Measurements from ENCODE around the gene SH3PXD2A. TPM values are rescaled to one million over a fixed set of nuclear protein-coding genes. Genes with fewer than 3 reads are reported as not detected.

Gene SH3PXD2A
- total and polyA plus RNA-seq, 9 of the 15 experiments (the other 6 are each of a cell fraction or from before 2014, with no cell fraction given), result 0.41 to 9.3 (median 2.5) TPM

DNA sequence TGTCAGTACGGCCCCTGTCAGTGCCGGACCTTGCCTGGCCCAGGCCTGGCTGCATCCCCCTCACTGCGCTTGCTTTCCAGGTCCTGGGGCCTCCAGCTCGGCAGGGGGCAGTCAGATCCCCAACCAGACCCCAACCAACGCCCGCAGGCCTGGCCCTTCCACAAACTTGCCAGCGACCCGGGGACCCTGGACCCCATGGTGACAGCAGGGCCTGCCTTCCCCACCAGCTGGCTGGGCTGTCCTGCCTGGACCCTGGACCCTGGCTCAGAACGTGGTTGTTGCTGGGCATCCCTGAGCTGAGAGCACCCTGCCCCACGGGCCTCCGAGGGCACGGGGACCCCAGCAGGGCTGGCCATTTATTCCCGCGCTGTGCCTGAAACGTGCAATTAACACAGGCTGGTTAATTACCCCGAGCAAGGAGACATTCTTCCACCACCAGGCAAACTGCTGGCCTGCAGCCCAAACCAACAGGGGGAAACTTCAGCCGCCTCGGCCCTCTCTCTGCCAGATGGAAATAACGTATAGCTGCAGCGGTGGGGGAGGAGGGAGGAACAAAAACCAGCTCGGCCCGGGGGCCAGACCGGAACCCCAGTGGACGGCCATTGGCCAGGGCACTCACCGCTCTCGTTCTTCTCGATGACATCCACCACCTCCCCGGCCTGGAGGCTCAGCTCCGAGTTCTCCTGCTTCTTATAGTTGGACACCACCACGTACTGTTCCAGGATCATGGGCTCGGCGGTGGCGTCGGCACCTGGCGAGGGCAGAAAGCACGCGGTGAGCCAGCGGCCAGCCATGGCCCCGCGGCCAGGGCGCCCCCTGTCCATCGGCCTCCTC lies 194.8 kb downstream of the SH3PXD2A start:
- FAIRE-seq (no peak), ATAC-seq (no peak), DNase-seq (ENCODE audit: extremely low read depth in 1 of 4, low spot score in 3 of 4) (no peak)
- no peak overlapping the region for H3K4me2 ChIP-seq (ENCODE audit: insufficient read depth, low read length)
- no peak overlapping the region for H3K27ac ChIP-seq (ENCODE audit: extremely low read depth, low read depth, low read length)
- no TSS peak for BruUV-seq (replicated peaks)
- no peaks in the 10 kb centered on the region for H3K9me1 ChIP-seq (ENCODE audit: control insufficient read depth, insufficient read depth, low read length)
- no peak overlapping the region for H2AFZ ChIP-seq (ENCODE audit: low read depth, low read length)
- no peaks in the 10 kb centered on the region for H3K27me3 ChIP-seq (ENCODE audit: control insufficient read depth in 2 of 2, insufficient read depth in 2 of 2, low read length in 2 of 2)
- POLR2A ChIA-PET, result no interaction called here
- H3K36me3 ChIP-seq (ENCODE audit: control insufficient read depth, insufficient read depth, low read length), result peaks cover 19% of the 10 kb centered on the region; the same call in 2 of the 3 replicates
- WGBS (ENCODE audit: insufficient coverage, low coverage, missing lambda C conversion rate), result 94% methylated on average over 9 of the region's 42 CpGs
- H3K4me3 ChIP-seq, result no peak overlapping the region
- no peaks in the 10 kb centered on the region for H4K20me1 ChIP-seq (replicated peaks; ENCODE audit: control insufficient read depth, insufficient read depth, low read length)
- no peak overlapping the region for H3K9ac ChIP-seq (ENCODE audit: insufficient read depth in 1 of 2, low read depth in 2 of 2, low read length in 2 of 2)
- H3K4me1 ChIP-seq (replicated peaks in 1 of 2; ENCODE audit: control insufficient read depth in 2 of 2, insufficient read depth in 2 of 2, low read length in 2 of 2), result peaks cover 0 to 17% of the 10 kb centered on the region in 2 experiments; a peak in 2 of 5 replicates
- in situ Hi-C loops (cut with MboI) (no loop called here), intact Hi-C loops (cut with micrococcal nuclease) (no loop called here)
- peaks cover 6% of the 10 kb centered on the region; the same call in 2 of the 3 replicates for H3K79me2 ChIP-seq (ENCODE audit: control insufficient read depth, insufficient read depth, low read length)
- no peaks in the 10 kb centered on the region for H3K9me3 ChIP-seq (replicated peaks; ENCODE audit: control insufficient read depth, insufficient read depth, low read depth, low read length)
- CTCF ChIA-PET (ENCODE audit: low intra/inter-chr PET ratio), result no interaction called here
- TF ChIP-seq TSC22D4 (tag; IDR thresholded peaks at IDR 0.05) (no peak), ZZZ3 (IDR thresholded peaks at IDR 0.05) (no peak), MAZ (CRISPR knock-in tag; conservative IDR thresholded peaks at IDR 0.05 in 1 of 2, IDR thresholded peaks at IDR 0.05 in 1 of 2) (no peak), NFE2 (IDR thresholded peaks at IDR 0.05; ENCODE audit: low read depth) (no peak), SUPT5H (IDR thresholded peaks at IDR 0.05) (no peak), SREBF1 (IDR thresholded peaks at IDR 0.05; ENCODE audit: borderline replicate concordance, low read depth, low read length) (no peak), MCM5 (IDR thresholded peaks at IDR 0.05; ENCODE audit: low read depth) (no peak), GATAD2B (IDR thresholded peaks at IDR 0.05; ENCODE audit: borderline replicate concordance) (no peak), ZNF239 (CRISPR knock-in tag; IDR thresholded peaks at IDR 0.05) (no peak), ZNF175 (CRISPR knock-in tag; IDR thresholded peaks at IDR 0.05; ENCODE audit: low read depth) (no peak)
- TF ChIP-seq, protein P1, sequence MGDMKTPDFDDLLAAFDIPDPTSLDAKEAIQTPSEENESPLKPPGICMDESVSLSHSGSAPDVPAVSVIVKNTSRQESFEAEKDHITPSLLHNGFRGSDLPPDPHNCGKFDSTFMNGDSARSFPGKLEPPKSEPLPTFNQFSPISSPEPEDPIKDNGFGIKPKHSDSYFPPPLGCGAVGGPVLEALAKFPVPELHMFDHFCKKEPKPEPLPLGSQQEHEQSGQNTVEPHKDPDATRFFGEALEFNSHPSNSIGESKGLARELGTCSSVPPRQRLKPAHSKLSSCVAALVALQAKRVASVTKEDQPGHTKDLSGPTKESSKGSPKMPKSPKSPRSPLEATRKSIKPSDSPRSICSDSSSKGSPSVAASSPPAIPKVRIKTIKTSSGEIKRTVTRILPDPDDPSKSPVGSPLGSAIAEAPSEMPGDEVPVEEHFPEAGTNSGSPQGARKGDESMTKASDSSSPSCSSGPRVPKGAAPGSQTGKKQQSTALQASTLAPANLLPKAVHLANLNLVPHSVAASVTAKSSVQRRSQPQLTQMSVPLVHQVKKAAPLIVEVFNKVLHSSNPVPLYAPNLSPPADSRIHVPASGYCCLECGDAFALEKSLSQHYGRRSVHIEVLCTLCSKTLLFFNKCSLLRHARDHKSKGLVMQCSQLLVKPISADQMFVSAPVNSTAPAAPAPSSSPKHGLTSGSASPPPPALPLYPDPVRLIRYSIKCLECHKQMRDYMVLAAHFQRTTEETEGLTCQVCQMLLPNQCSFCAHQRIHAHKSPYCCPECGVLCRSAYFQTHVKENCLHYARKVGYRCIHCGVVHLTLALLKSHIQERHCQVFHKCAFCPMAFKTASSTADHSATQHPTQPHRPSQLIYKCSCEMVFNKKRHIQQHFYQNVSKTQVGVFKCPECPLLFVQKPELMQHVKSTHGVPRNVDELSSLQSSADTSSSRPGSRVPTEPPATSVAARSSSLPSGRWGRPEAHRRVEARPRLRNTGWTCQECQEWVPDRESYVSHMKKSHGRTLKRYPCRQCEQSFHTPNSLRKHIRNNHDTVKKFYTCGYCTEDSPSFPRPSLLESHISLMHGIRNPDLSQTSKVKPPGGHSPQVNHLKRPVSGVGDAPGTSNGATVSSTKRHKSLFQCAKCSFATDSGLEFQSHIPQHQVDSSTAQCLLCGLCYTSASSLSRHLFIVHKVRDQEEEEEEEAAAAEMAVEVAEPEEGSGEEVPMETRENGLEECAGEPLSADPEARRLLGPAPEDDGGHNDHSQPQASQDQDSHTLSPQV (IDR thresholded peaks at IDR 0.05), result no peak
- TF ChIP-seq, protein P2, sequence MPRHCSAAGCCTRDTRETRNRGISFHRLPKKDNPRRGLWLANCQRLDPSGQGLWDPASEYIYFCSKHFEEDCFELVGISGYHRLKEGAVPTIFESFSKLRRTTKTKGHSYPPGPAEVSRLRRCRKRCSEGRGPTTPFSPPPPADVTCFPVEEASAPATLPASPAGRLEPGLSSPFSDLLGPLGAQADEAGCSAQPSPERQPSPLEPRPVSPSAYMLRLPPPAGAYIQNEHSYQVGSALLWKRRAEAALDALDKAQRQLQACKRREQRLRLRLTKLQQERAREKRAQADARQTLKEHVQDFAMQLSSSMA (CRISPR knock-in tag; IDR thresholded peaks at IDR 0.05), result no peak
- TF ChIP-seq, protein P3, sequence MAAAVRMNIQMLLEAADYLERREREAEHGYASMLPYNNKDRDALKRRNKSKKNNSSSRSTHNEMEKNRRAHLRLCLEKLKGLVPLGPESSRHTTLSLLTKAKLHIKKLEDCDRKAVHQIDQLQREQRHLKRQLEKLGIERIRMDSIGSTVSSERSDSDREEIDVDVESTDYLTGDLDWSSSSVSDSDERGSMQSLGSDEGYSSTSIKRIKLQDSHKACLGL (CRISPR knock-in tag; IDR thresholded peaks at IDR 0.05; ENCODE audit: borderline replicate concordance, poor library complexity, severe bottlenecking), result no peak

Measured in K562 (cell line).